ENCODE results near the gene TAT.

The TAT gene

DNA sequence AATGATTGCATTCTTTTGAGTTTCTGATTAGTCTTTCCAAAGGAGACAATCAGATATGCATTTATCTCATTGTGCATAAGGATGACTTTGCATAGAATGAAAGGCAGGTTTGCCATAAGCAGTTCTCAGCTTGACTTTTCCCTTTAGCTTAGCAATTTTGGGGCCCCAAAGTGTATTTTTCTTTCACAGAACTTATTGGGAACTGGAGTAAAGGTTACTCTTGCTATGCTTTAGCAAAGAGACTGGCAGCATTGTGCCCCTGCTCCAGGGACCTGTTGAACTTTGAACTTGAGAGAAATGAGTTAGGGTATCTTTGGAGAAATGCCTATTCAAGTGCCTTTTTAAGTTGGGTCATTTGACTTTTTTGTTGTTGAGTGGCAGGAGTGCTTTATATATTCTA is 17.0 kb downstream of the TAT start:
- Histone ChIP-seq H3K27me3 (replicated peaks; ENCODE audit: insufficient read depth, low read length) (no peaks in the 10 kb centered on the region), H3K9me3 (replicated peaks; ENCODE audit: insufficient read depth, low read length) (no peaks in the 10 kb centered on the region), H3K4me1 (ENCODE audit: low read length) (peaks cover 6% of the 10 kb centered on the region; the same call in 1 of the 2 replicates), H3K9me2 (replicated peaks; ENCODE audit: insufficient read depth, low read length) (no peaks in the 10 kb centered on the region), H3K9ac (ENCODE audit: low read length) (no peak overlapping the region), H3K27ac (ENCODE audit: low read length) (no peak overlapping the region), H3K36me3 (replicated peaks; ENCODE audit: insufficient read depth, low read length) (no peaks in the 10 kb centered on the region), H3K4me2 (ENCODE audit: low read depth, low read length) (no peak overlapping the region), H3K4me3 (ENCODE audit: low read length) (no peak overlapping the region), H2AFZ (ENCODE audit: low read length) (no peak overlapping the region), H3K79me2 (ENCODE audit: low read length) (no peaks in the 10 kb centered on the region), H3F3A (ENCODE audit: insufficient read depth, low read length) (peaks cover 12% of the 10 kb centered on the region; the same call in 1 of the 2 replicates), H4K20me1 (ENCODE audit: insufficient read depth, low read length) (no peaks in the 10 kb centered on the region)
- TF ChIP-seq, protein P1, sequence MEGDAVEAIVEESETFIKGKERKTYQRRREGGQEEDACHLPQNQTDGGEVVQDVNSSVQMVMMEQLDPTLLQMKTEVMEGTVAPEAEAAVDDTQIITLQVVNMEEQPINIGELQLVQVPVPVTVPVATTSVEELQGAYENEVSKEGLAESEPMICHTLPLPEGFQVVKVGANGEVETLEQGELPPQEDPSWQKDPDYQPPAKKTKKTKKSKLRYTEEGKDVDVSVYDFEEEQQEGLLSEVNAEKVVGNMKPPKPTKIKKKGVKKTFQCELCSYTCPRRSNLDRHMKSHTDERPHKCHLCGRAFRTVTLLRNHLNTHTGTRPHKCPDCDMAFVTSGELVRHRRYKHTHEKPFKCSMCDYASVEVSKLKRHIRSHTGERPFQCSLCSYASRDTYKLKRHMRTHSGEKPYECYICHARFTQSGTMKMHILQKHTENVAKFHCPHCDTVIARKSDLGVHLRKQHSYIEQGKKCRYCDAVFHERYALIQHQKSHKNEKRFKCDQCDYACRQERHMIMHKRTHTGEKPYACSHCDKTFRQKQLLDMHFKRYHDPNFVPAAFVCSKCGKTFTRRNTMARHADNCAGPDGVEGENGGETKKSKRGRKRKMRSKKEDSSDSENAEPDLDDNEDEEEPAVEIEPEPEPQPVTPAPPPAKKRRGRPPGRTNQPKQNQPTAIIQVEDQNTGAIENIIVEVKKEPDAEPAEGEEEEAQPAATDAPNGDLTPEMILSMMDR (IDR thresholded peaks at IDR 0.05; ENCODE audit: low read length) = no peak
- TF ChIP-seq EZH2 (optimal IDR thresholded peaks at IDR 0.05; ENCODE audit: low read depth, low read length) = no peak
- no peak for TF ChIP-seq EZH2phosphoT487 (IDR thresholded peaks at IDR 0.05; ENCODE audit: low read length)
- no peak for DNase-seq

DNA sequence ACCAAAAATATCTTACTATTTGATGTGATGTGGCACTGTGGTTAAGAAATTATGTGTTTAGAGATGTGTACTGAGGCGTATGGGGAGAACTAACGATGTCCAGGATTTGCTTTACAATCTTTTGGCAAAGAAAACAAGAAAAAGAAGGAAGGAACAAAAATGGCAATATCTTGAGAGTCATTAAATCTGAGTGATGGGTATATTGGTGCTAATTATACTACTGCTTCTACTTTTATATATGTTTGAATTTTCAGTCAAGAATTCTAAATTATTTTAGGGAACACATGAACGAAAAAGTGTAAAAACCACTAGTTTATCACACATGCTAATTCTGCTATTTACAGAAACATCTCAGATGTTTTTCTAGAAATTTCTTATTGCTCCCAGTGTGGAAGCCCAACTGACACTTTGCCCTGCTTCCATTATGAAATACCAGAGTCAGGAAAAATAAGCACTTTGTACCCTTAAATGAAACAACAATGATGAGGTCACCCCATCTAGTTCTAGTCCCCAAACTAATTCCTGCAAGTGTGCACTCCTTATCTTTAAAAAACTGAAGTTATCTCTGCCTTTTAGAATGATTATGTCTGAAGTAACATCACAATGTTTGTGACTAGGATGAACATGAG is 18.8 kb downstream of the TAT start:
- Histone ChIP-seq H3K27me3 (replicated peaks; ENCODE audit: insufficient read depth, low read length) (no peaks in the 10 kb centered on the region), H3K27ac (ENCODE audit: low read length) (no peak overlapping the region), H3K79me2 (ENCODE audit: low read length) (no peaks in the 10 kb centered on the region), H4K20me1 (ENCODE audit: insufficient read depth, low read length) (no peaks in the 10 kb centered on the region), H3K9me2 (replicated peaks; ENCODE audit: insufficient read depth, low read length) (no peaks in the 10 kb centered on the region), H3K4me1 (ENCODE audit: low read length) (no peaks in the 10 kb centered on the region), H3K4me2 (ENCODE audit: low read depth, low read length) (no peak overlapping the region), H3K4me3 (ENCODE audit: low read length) (no peak overlapping the region), H3K9me3 (replicated peaks; ENCODE audit: insufficient read depth, low read length) (no peaks in the 10 kb centered on the region), H3K9ac (ENCODE audit: low read length) (no peak overlapping the region), H2AFZ (ENCODE audit: low read length) (no peak overlapping the region), H3K36me3 (replicated peaks; ENCODE audit: insufficient read depth, low read length) (no peaks in the 10 kb centered on the region), H3F3A (ENCODE audit: insufficient read depth, low read length) (no peaks in the 10 kb centered on the region)
- no peak for DNase-seq
- TF ChIP-seq EZH2phosphoT487 (IDR thresholded peaks at IDR 0.05; ENCODE audit: low read length) (no peak), EZH2 (optimal IDR thresholded peaks at IDR 0.05; ENCODE audit: low read depth, low read length) (no peak)
- TF ChIP-seq, protein P1 (IDR thresholded peaks at IDR 0.05; ENCODE audit: low read length) = no peak

GRCh38 chr16:71557299-71557698 is 19.6 kb downstream of the TAT start:
- TF ChIP-seq EZH2phosphoT487 (IDR thresholded peaks at IDR 0.05; ENCODE audit: low read length) (no peak), EZH2 (optimal IDR thresholded peaks at IDR 0.05; ENCODE audit: low read depth, low read length) (no peak)
- TF ChIP-seq, protein P1 (IDR thresholded peaks at IDR 0.05; ENCODE audit: low read length) = no peak
- Histone ChIP-seq H3K9ac (ENCODE audit: low read length) (no peak overlapping the region), H3K27ac (ENCODE audit: low read length) (no peak overlapping the region), H3K4me3 (ENCODE audit: low read length) (no peak overlapping the region), H3K79me2 (ENCODE audit: low read length) (no peaks in the 10 kb centered on the region), H4K20me1 (ENCODE audit: insufficient read depth, low read length) (no peaks in the 10 kb centered on the region), H3K36me3 (replicated peaks; ENCODE audit: insufficient read depth, low read length) (no peaks in the 10 kb centered on the region), H3K4me2 (ENCODE audit: low read depth, low read length) (no peak overlapping the region), H3K9me3 (replicated peaks; ENCODE audit: insufficient read depth, low read length) (no peaks in the 10 kb centered on the region), H2AFZ (ENCODE audit: low read length) (no peak overlapping the region), H3F3A (ENCODE audit: insufficient read depth, low read length) (no peaks in the 10 kb centered on the region), H3K9me2 (replicated peaks; ENCODE audit: insufficient read depth, low read length) (no peaks in the 10 kb centered on the region), H3K27me3 (replicated peaks; ENCODE audit: insufficient read depth, low read length) (no peaks in the 10 kb centered on the region), H3K4me1 (ENCODE audit: low read length) (no peaks in the 10 kb centered on the region)
- no peak for DNase-seq

Measured in MM.1S (cell line).